ENCODE measurements around the gene TRPM8.
A peak's percentile ranks its signal among the peaks of the same experiment; 100 is the strongest.

TRPM8 gene

GRCh38 chr2:234001380-234002160, 84.4 kb downstream of the TRPM8 start:
- DNase-seq (ENCODE audit: low spot score) = no peak

- no peak for DNase-seq (ENCODE audit: low spot score)
Measured at GRCh38 chr2:234002281-234002680, 85.1 kb downstream of the TRPM8 start.

GRCh38 chr2:234003972-234004617, 86.9 kb downstream of the TRPM8 start:
- DNase-seq (ENCODE audit: low spot score) = peak; percentile 22

GRCh38 chr2:234005126-234005525, 88.0 kb downstream of the TRPM8 start:
- DNase-seq (ENCODE audit: low spot score) = no peak

- no peak for DNase-seq (ENCODE audit: low spot score)
Measured at GRCh38 chr2:234006501-234006900, 89.3 kb downstream of the TRPM8 start.

- no peak for DNase-seq (ENCODE audit: low spot score)
Measured at GRCh38 chr2:234014427-234014826, 97.3 kb downstream of the TRPM8 start.

- DNase-seq (ENCODE audit: low spot score) = no peak
Measured at GRCh38 chr2:234015861-234016260, 98.7 kb downstream of the TRPM8 start.

- DNase-seq (ENCODE audit: low spot score) = no peak
Measured at GRCh38 chr2:234019896-234020295, 102.7 kb downstream of the TRPM8 start.

GRCh38 chr2:234020332-234020731, 103.2 kb downstream of the TRPM8 start:
- DNase-seq (ENCODE audit: low spot score) = no peak

GRCh38 chr2:234022424-234022823, 105.3 kb downstream of the TRPM8 start:
- no peak for DNase-seq (ENCODE audit: low spot score)

- DNase-seq (ENCODE audit: low spot score) = no peak
Measured at GRCh38 chr2:234024304-234024703, 107.1 kb downstream of the TRPM8 start.

GRCh38 chr2:234025466-234025865, 108.3 kb downstream of the TRPM8 start:
- peak; percentile 14 for DNase-seq (ENCODE audit: low spot score)

GRCh38 chr2:234025891-234026401, 108.8 kb downstream of the TRPM8 start:
- no peak for DNase-seq (ENCODE audit: low spot score)

GRCh38 chr2:234026693-234027254, 109.6 kb downstream of the TRPM8 start:
- peak; percentile 10 for DNase-seq (ENCODE audit: low spot score)

- DNase-seq (ENCODE audit: low spot score) = no peak
Measured at GRCh38 chr2:234027641-234028040, 110.5 kb downstream of the TRPM8 start.

GRCh38 chr2:234029150-234029733, 112.1 kb downstream of the TRPM8 start:
- no peak for DNase-seq (ENCODE audit: low spot score)

- DNase-seq (ENCODE audit: low spot score) = no peak
Measured at GRCh38 chr2:234031207-234031606, 114.0 kb downstream of the TRPM8 start.

- peak; percentile 83 for DNase-seq (ENCODE audit: low spot score)
Measured at GRCh38 chr2:234032279-234032856, 115.2 kb downstream of the TRPM8 start.

- no peak for DNase-seq (ENCODE audit: low spot score)
Measured at GRCh38 chr2:234033174-234033573, 116.0 kb downstream of the TRPM8 start.

- DNase-seq (ENCODE audit: low spot score) = no peak
Measured at GRCh38 chr2:234033885-234034284, 116.7 kb downstream of the TRPM8 start.

GRCh38 chr2:234038076-234038802, 121.1 kb downstream of the TRPM8 start:
- no peak for DNase-seq (ENCODE audit: low spot score)

- DNase-seq (ENCODE audit: low spot score) = no peak
Measured at GRCh38 chr2:234044157-234044556, 127.0 kb downstream of the TRPM8 start.
